Measurements from ENCODE around the gene MARCHF2.

DNA sequence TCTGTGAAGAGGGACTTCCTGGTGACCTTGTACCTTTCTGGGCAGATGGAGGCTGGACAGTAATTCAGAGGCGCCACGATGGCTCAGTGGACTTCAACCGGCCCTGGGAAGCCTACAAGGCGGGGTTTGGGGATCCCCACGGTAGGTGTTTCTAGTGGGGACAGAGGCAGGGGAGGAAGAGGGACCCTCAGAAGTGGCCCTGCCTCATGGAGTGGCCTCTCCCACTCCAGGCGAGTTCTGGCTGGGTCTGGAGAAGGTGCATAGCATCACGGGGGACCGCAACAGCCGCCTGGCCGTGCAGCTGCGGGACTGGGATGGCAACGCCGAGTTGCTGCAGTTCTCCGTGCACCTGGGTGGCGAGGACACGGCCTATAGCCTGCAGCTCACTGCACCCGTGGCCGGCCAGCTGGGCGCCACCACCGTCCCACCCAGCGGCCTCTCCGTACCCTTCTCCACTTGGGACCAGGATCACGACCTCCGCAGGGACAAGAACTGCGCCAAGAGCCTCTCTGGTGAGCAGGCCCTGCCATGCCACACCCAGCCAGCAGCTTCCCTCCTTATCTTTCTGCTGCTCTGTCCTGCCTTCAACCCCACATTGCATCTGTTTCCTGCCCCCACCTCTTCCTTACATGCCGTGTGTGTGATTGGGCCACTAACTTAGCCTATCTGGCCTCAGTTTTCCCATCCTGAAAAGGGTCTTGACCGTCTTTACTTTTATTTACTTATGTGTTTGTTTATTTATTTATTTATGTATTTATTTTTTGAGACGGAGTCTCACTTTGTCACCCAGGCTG, 41.9 kb upstream of the MARCHF2 start:
- TF ChIP-seq CTCF (IDR thresholded peaks at IDR 0.05; ENCODE audit: low read length) (no peak), EZH2 (IDR thresholded peaks at IDR 0.05; ENCODE audit: borderline replicate concordance, low read length) (no peak)
